ENCODE results near the gene HNRNPUL1. TPM values are rescaled to one million over a fixed set of nuclear protein-coding genes. Genes with fewer than 3 reads are reported as not detected.

HNRNPUL1 gene
- total RNA-seq, 4 donors from 2014 or later, result 140 to 213 (median 188) TPM

GRCh38 chr19:41241859-41242258 lies 22.3 kb upstream of the HNRNPUL1 start:
- Histone ChIP-seq H3K27me3 (no peaks in the 10 kb centered on the region), H3K36me3 (peaks cover 94% of the 10 kb centered on the region), H3K9me3 (no peaks in the 10 kb centered on the region), H3K27ac (no peak overlapping the region), H3K4me3 (no peak overlapping the region), H3K4me1 (peaks cover 5% of the 10 kb centered on the region)
- TF ChIP-seq CTCF (IDR thresholded peaks at IDR 0.05) (no peak), EP300 (IDR thresholded peaks at IDR 0.05) (no peak), POLR2A (IDR thresholded peaks at IDR 0.05) (no peak), POLR2AphosphoS5 (IDR thresholded peaks at IDR 0.05) (no peak)
- WGBS, result 78% methylated on average over 5 of the region's 5 CpGs
- DNase-seq (ENCODE audit: low spot score in 2 of 2), result no peak

GRCh38 chr19:41244117-41244516 lies 20.1 kb upstream of the HNRNPUL1 start:
- 82% methylated on average over 4 of the region's 4 CpGs for WGBS
- TF ChIP-seq EP300 (IDR thresholded peaks at IDR 0.05) (no peak), POLR2A (IDR thresholded peaks at IDR 0.05) (no peak), POLR2AphosphoS5 (IDR thresholded peaks at IDR 0.05) (no peak), CTCF (IDR thresholded peaks at IDR 0.05) (no peak)
- H3K27me3 ChIP-seq, result no peaks in the 10 kb centered on the region
- no peaks in the 10 kb centered on the region for H3K9me3 ChIP-seq
- no peak overlapping the region for H3K27ac ChIP-seq
- DNase-seq (ENCODE audit: low spot score in 2 of 2), result no peak
- no peak overlapping the region for H3K4me3 ChIP-seq
- peaks cover 95% of the 10 kb centered on the region for H3K36me3 ChIP-seq
- H3K4me1 ChIP-seq, result peaks cover 5% of the 10 kb centered on the region

- Histone ChIP-seq H3K27me3 (no peaks in the 10 kb centered on the region), H3K36me3 (peaks cover 96% of the 10 kb centered on the region), H3K9me3 (no peaks in the 10 kb centered on the region), H3K4me1 (no peaks in the 10 kb centered on the region), H3K4me3 (no peak overlapping the region), H3K27ac (no peak overlapping the region)
- DNase-seq (ENCODE audit: low spot score in 2 of 2), result no peak
- WGBS, result 85% methylated on average over 3 of the region's 3 CpGs
- TF ChIP-seq POLR2AphosphoS5 (IDR thresholded peaks at IDR 0.05), result no peak
- TF ChIP-seq EP300 (IDR thresholded peaks at IDR 0.05), result no peak
- no peak for TF ChIP-seq POLR2A (IDR thresholded peaks at IDR 0.05)
- TF ChIP-seq CTCF (IDR thresholded peaks at IDR 0.05), result no peak
Observed at GRCh38 chr19:41245843-41246242, 18.3 kb upstream of the HNRNPUL1 start.

- Histone ChIP-seq H3K4me3 (no peak overlapping the region), H3K27me3 (no peaks in the 10 kb centered on the region), H3K9me3 (no peaks in the 10 kb centered on the region), H3K4me1 (no peaks in the 10 kb centered on the region), H3K27ac (no peak overlapping the region), H3K36me3 (peaks cover 94% of the 10 kb centered on the region)
- TF ChIP-seq CTCF (IDR thresholded peaks at IDR 0.05), result no peak
- TF ChIP-seq POLR2AphosphoS5 (IDR thresholded peaks at IDR 0.05), result no peak
- TF ChIP-seq POLR2A (IDR thresholded peaks at IDR 0.05), result no peak
- no peak for TF ChIP-seq EP300 (IDR thresholded peaks at IDR 0.05)
- DNase-seq (ENCODE audit: low spot score in 2 of 2), result no peak
- WGBS, result 88% methylated on average over 4 of the region's 4 CpGs
Observed at GRCh38 chr19:41248895-41249294, 15.3 kb upstream of the HNRNPUL1 start.

- no peak overlapping the region for H3K4me3 ChIP-seq
- H3K27me3 ChIP-seq, result no peaks in the 10 kb centered on the region
- 94% methylated on average over 9 of the region's 9 CpGs for WGBS
- no peak for DNase-seq (ENCODE audit: low spot score in 2 of 2)
- no peak overlapping the region for H3K27ac ChIP-seq
- H3K9me3 ChIP-seq, result no peaks in the 10 kb centered on the region
- H3K36me3 ChIP-seq, result peaks cover 95% of the 10 kb centered on the region
- TF ChIP-seq POLR2AphosphoS5 (IDR thresholded peaks at IDR 0.05) (no peak), CTCF (IDR thresholded peaks at IDR 0.05) (no peak)
- H3K4me1 ChIP-seq, result no peaks in the 10 kb centered on the region
Observed at GRCh38 chr19:41249707-41250423, 14.3 kb upstream of the HNRNPUL1 start.

Measured in suprapubic skin (tissue), 4 donors.